Activated T-helper 17 cell treated with anti-CD3 and anti-CD28 coated beads, Interleukin-2, amount 50 U/mL, for 72 hours (primary cell): Measurements from ENCODE around the gene ADAMTS6. TPM values are rescaled to one million over a fixed set of nuclear protein-coding genes. Genes with fewer than 3 reads are reported as not detected.
"Not testable (repeated sequence)": the region's sequence is repeated elsewhere in the genome, so short reads cannot be mapped to it uniquely, and the experiment has no call there.

Experiments used
- ATAC-seq: fragments of 150-1000 bp; cut with Tn5 transposase; replicated peaks from 2 replicates; pipeline ENCODE4 v1.10.0; 2021; ENCODE audit warnings: mild to moderate bottlenecking, moderate library complexity
- H3K27ac Mint-ChIP-seq: one replicate; pipeline ENCODE4 v1.8.0; 2022; ENCODE audit warnings: mixed read lengths
- H3K27me3 Mint-ChIP-seq: one replicate; pipeline ENCODE4 v1.8.0; 2022; ENCODE audit warnings: mixed read lengths
- H3K36me3 Mint-ChIP-seq: one replicate; pipeline ENCODE4 v1.8.0; 2022; ENCODE audit warnings: low read depth, mild to moderate bottlenecking, mixed read lengths
- H3K4me1 Mint-ChIP-seq: one replicate; pipeline ENCODE4 v1.8.0; 2022; ENCODE audit warnings: mixed read lengths
- H3K4me3 Mint-ChIP-seq: one replicate; pipeline ENCODE4 v1.8.0; 2022; ENCODE audit warnings: mild to moderate bottlenecking, mixed read lengths
- H3K9me3 Mint-ChIP-seq: one replicate; pipeline ENCODE4 v1.8.0; 2022; ENCODE audit warnings: mixed read lengths
- total RNA-seq, 2 donors: library from RNA; stranded (reverse); gene quantifications; one replicate each; pipeline ENCODE4 v1.2.3, GENCODE V29; 2022

The ADAMTS6 gene
- total RNA-seq, 2 donors from 2014 or later, result 1.2 to 1.4 TPM

DNA sequence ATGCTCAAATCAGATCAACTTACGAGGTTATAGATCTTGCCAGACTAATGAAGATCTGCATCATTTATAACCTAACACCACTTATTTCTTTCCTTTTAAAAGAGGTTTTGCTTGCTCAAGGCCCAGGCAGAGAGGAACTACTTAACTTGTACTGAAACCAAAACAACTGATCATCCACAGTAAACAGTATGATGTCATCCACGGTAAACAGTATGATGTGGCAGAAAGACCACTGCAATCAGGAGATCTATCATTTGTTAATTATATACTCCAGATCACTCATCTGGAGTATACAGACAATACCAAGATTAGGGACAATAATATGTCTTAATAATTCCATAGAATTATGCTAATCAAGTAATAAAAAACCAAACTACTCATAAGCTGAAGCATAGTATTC lies 116.8 kb downstream of the ADAMTS6 start:
- Mint-ChIP-seq H3K36me3 (no peaks in the 10 kb centered on the region), H3K27ac (no peak overlapping the region), H3K4me3 (no peak overlapping the region), H3K9me3 (no peaks in the 10 kb centered on the region), H3K4me1 (no peaks in the 10 kb centered on the region), H3K27me3 (peaks cover 2% of the 10 kb centered on the region)
- no peak for ATAC-seq

DNA sequence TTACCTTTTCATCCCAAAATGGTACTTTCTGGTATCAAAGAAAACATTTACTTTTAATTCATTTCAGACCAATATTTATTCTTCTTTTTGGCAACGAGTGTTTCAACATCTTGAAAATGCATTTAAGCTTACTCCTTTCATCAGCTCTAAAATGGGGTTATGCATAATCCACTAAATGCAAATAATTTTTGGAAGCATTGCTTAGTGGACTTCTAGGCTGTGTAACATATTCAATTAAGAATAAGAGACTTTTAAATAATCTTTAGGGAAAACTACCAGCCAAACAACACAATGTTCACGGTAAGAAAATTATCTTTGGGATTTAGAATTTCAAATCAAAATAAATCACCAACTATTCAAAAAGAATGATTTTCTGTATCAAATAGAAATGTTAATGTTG lies 118.2 kb downstream of the ADAMTS6 start:
- H3K36me3 Mint-ChIP-seq, result no peaks in the 10 kb centered on the region
- no peak overlapping the region for H3K27ac Mint-ChIP-seq
- no peak for ATAC-seq
- H3K27me3 Mint-ChIP-seq, result peaks cover 10% of the 10 kb centered on the region
- H3K4me1 Mint-ChIP-seq, result no peaks in the 10 kb centered on the region
- no peak overlapping the region for H3K4me3 Mint-ChIP-seq
- no peaks in the 10 kb centered on the region for H3K9me3 Mint-ChIP-seq

DNA sequence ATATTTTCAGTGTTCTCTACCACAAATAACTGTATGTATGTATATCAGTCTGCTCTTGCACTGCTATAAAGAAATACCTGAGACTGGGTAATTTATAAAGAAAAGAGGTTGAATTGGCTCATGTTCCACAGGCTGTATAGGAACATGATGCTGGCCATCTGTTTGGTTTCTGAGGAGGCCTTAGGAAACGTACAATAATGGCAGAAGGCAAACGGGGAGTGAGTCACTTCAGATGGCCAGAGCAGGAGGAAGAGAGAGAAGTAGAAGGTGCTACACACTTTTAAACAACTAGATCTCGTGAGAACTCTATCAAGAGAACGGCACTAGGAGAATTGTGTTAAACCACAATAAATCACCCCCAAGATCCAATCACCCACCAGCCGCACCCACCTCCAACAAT lies 121.7 kb downstream of the ADAMTS6 start:
- peaks cover 10% of the 10 kb centered on the region for H3K27me3 Mint-ChIP-seq
- no peaks in the 10 kb centered on the region for H3K4me1 Mint-ChIP-seq
- no peak for ATAC-seq
- no peaks in the 10 kb centered on the region for H3K36me3 Mint-ChIP-seq
- no peak overlapping the region for H3K4me3 Mint-ChIP-seq
- no peaks in the 10 kb centered on the region for H3K9me3 Mint-ChIP-seq
- no peak overlapping the region for H3K27ac Mint-ChIP-seq

DNA sequence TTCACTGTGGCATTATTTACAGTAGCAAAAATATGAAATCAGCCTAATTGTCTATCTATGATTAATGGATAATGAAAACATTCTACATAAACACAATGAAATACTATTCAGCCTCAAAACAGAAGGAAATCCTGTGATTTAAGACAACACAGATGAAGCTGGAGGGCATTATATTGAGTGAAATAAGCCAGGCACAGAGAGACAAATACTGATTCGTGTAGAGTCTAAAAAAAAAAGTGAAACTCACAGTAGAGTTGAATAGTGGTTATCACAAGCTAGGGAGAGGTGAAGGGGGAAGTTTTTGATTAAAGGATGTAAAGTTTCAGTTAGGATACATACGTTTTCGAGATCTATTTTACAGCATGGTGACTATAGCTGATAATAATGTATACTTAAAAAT lies 122.2 kb downstream of the ADAMTS6 start:
- H3K4me1 Mint-ChIP-seq, result no peaks in the 10 kb centered on the region
- H3K27me3 Mint-ChIP-seq, result peaks cover 10% of the 10 kb centered on the region
- no peak overlapping the region for H3K4me3 Mint-ChIP-seq
- H3K27ac Mint-ChIP-seq, result no peak overlapping the region
- H3K9me3 Mint-ChIP-seq, result no peaks in the 10 kb centered on the region
- no peak for ATAC-seq
- H3K36me3 Mint-ChIP-seq, result no peaks in the 10 kb centered on the region

DNA sequence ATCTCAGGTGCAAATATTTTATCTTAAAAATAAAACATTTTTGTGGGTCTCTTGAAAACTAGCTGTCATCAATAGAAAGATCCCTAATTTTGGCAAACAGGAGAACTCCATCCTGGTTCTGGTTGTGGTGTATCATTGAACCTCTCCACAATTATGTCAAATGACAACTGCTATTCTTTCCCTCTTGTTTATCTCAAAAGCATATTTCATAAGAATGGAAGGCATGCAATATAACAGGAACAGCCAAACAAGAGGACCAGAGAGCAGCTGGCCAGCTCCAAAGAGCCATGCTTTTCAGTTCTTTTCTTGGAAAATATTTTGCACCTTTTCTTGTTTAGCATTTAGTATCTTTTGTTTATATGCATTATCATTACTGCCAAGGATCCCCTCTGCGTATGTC lies 125.4 kb downstream of the ADAMTS6 start:
- Mint-ChIP-seq H3K4me1 (no peaks in the 10 kb centered on the region), H3K9me3 (no peaks in the 10 kb centered on the region), H3K27ac (no peak overlapping the region), H3K27me3 (peaks cover 10% of the 10 kb centered on the region), H3K4me3 (no peak overlapping the region), H3K36me3 (no peaks in the 10 kb centered on the region)
- no peak for ATAC-seq

DNA sequence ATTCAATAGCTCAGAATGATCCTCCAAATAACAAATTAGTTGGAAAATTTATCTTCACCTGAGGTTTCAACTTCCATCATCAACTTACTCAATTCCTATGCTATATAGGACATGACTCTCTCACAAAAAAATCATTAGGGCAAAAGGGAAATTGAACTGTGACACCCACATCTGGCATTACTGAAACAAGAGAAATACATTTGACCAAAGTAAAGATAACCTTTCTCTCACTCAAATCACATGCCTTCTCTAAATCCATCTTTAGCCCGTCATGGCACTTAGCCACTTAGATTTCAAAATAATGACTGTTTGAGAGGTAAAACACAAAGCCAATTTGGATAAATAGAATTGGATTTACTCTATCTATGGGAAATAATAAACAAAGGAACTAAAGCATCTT lies 126.4 kb downstream of the ADAMTS6 start:
- Mint-ChIP-seq H3K36me3 (no peaks in the 10 kb centered on the region), H3K9me3 (no peaks in the 10 kb centered on the region), H3K27ac (no peak overlapping the region), H3K4me3 (no peak overlapping the region), H3K27me3 (peaks cover 10% of the 10 kb centered on the region), H3K4me1 (no peaks in the 10 kb centered on the region)
- no peak for ATAC-seq

DNA sequence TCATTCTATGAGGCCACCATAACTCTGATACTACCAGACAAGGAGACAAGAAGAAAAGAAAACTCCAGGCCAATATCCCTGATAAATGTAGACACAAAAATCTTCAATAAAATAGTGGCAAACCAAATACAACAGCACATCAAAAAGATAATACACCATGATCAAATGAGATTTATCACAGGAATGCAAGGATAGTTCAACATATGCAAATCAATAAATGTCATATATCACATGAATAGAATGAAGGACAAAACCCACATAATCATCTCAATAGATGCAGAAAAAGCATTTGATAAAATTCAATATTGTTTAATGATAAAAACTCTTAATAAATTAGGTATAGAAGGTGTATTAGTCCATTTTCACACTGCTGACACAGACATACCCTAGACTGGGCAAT lies 139.9 kb downstream of the ADAMTS6 start:
- ATAC-seq, result no peak
- Mint-ChIP-seq H3K36me3 (no peaks in the 10 kb centered on the region), H3K4me3 (no peak overlapping the region), H3K4me1 (no peaks in the 10 kb centered on the region), H3K27ac (no peak overlapping the region), H3K27me3 (no peaks in the 10 kb centered on the region), H3K9me3 (peaks cover 22% of the 10 kb centered on the region)

DNA sequence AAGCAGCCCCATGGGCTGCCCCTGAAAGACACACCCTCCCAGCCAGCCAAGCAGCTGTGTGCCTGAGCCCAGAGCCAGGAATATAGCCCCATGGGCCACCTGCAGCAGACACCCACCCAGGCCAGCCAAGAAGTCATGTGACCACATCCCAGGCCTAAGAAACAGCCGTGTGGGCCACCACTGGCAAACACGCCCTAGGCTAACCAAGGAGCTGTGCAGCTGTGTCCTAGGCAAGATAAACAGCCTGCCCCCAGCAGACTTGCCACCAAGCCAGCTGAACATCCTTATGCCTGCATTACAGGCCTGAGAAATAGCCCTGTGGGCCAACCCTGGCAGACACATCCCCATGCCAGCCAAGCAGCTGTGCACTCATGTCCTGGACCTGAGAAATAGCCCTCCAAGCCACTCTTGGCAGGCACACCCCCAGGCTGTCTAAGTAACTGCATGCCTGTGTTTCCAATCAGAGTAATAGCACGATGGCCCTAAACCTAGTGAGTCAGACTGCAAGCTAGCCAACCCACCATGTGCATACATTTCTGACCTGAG lies 143.0 kb downstream of the ADAMTS6 start:
- Mint-ChIP-seq H3K4me3 (no peak overlapping the region), H3K27me3 (peaks cover 3% of the 10 kb centered on the region), H3K4me1 (no peaks in the 10 kb centered on the region), H3K9me3 (peaks cover 22% of the 10 kb centered on the region), H3K27ac (no peak overlapping the region), H3K36me3 (no peaks in the 10 kb centered on the region)
- no peak for ATAC-seq

DNA sequence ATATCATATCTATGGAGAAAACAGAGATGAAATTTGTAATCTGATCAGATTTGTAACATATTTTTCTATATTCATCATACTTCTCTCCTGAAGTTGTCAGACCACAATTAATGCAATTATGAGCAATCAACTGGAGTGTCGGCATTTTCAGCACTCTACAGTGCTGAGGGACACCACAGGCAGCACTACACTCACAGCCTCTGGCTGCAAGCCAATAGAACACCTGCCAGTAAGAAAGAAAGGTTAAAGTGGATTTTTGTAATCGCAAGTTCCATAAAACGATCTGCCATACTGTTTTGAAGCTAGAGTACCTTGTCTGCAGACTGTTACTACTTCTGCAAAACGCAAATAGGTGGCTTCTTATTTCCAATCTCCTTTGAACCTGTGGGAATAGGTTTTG lies 147.6 kb downstream of the ADAMTS6 start:
- no peaks in the 10 kb centered on the region for H3K4me1 Mint-ChIP-seq
- no peak for ATAC-seq
- no peak overlapping the region for H3K27ac Mint-ChIP-seq

DNA sequence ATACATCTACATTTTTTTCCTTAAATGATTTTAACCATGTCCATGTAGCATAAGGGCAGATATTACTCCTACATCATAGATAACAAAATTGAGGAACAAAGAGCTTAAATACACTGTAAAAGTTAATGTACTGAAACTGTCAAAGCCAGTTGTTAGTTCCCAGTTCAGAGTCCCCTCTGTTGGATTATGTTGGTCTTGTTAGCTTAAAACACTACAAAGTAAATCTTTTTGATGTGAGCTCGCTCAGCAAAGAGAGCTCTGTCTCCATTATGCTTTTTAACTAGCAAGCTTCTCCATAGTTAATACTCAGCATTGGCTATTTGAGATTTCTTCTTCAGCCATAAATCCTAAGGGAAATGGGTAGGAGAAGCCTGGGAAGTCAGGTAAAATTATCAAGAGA lies 149.1 kb downstream of the ADAMTS6 start:
- no peak for ATAC-seq
- Mint-ChIP-seq H3K9me3 (no peaks in the 10 kb centered on the region), H3K27me3 (peaks cover 3% of the 10 kb centered on the region), H3K27ac (no peak overlapping the region), H3K4me1 (no peaks in the 10 kb centered on the region), H3K36me3 (no peaks in the 10 kb centered on the region), H3K4me3 (no peak overlapping the region)

More for the DNA sequence above, 147.6 kb downstream of the ADAMTS6 start:
- Mint-ChIP-seq H3K9me3 (no peaks in the 10 kb centered on the region), H3K27me3 (peaks cover 3% of the 10 kb centered on the region), H3K4me3 (no peak overlapping the region), H3K36me3 (no peaks in the 10 kb centered on the region)

DNA sequence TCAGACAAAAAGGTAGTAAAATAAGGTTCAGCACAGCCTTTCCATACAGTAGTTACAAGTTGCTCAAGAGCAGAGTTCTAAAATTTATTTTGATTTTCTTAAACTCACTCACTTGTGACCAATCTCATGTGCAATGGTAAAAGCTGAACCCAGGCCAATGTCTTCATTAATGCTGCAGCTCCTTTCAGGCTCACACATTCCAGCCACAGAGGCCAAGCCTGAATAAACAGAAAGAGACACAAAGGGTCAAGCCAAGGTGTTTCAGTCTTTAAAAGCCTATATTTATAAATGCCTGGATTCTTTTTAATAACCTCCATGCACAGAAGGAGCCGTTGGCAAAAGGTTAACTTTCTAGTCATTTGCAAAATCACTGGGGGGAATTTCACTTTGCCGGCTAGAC lies 152.5 kb downstream of the ADAMTS6 start:
- no peaks in the 10 kb centered on the region for H3K9me3 Mint-ChIP-seq
- H3K27ac Mint-ChIP-seq, result no peak overlapping the region
- H3K36me3 Mint-ChIP-seq, result no peaks in the 10 kb centered on the region
- H3K4me1 Mint-ChIP-seq, result no peaks in the 10 kb centered on the region
- H3K4me3 Mint-ChIP-seq, result no peak overlapping the region
- peaks cover 2% of the 10 kb centered on the region for H3K27me3 Mint-ChIP-seq
- ATAC-seq, result no peak

DNA sequence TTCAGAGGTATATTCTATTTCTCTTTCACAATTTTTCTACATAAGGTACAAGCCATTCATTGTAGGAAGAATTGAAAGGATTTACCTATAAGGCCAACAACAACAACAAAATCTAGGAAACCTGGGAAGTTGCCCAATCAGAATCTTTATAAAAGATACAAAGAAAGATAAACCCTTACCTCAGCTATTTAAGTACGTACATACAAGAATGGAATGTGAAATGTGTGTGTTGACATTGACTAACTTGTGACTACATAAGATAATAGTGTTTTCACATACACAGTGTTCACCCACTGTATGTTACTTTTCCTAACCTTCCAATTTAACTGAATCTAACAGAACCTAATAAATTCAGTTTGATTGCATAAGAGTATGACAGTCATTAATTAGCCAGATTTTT lies 154.1 kb downstream of the ADAMTS6 start:
- H3K27ac Mint-ChIP-seq, result no peak overlapping the region
- ATAC-seq, result no peak
- no peaks in the 10 kb centered on the region for H3K9me3 Mint-ChIP-seq
- H3K36me3 Mint-ChIP-seq, result no peaks in the 10 kb centered on the region
- no peaks in the 10 kb centered on the region for H3K27me3 Mint-ChIP-seq
- H3K4me1 Mint-ChIP-seq, result no peaks in the 10 kb centered on the region
- H3K4me3 Mint-ChIP-seq, result no peak overlapping the region

DNA sequence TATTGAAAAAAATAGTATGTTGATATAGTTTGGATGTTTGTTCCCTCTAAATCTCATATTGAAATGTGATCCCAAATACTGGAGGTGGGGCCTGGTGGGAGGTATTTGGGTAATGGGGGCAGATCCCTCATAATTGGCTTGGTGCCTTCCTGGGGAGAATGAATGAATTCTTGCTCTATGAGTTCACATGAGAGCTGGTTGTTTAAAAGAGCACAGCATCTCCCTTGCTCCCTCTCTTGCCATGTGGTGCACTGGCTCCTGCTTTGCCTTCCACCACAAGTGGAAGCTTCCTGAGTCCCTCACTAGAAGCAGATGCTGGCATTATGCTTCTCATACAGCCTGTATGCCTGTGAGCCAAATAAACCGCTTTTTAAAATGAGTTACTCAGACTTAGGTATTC lies 154.8 kb downstream of the ADAMTS6 start:
- Mint-ChIP-seq H3K4me1 (no peaks in the 10 kb centered on the region), H3K27me3 (no peaks in the 10 kb centered on the region), H3K4me3 (no peak overlapping the region), H3K36me3 (no peaks in the 10 kb centered on the region), H3K27ac (no peak overlapping the region), H3K9me3 (no peaks in the 10 kb centered on the region)
- ATAC-seq, result no peak

DNA sequence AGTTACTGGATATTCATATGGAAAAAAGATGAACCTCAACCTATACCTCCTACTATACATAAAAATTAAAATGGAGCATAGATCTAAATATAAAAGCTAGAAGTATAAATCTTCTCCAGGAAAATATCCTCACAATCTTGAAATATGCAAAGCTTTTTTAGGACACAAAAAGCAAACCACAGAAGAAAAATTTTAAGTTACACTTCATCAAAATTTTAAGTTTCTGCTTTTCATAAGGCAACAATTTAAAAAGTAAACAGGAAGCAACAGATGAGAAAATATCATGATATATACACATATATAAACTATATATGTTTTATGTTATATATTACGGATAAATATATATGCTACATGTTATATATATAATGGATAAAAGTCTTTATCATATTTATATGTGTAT lies 157.5 kb downstream of the ADAMTS6 start:
- Mint-ChIP-seq H3K36me3 (no peaks in the 10 kb centered on the region), H3K27me3 (no peaks in the 10 kb centered on the region), H3K4me3 (no peak overlapping the region), H3K9me3 (peaks cover 4% of the 10 kb centered on the region), H3K27ac (no peak overlapping the region), H3K4me1 (no peaks in the 10 kb centered on the region)
- ATAC-seq, result no peak

DNA sequence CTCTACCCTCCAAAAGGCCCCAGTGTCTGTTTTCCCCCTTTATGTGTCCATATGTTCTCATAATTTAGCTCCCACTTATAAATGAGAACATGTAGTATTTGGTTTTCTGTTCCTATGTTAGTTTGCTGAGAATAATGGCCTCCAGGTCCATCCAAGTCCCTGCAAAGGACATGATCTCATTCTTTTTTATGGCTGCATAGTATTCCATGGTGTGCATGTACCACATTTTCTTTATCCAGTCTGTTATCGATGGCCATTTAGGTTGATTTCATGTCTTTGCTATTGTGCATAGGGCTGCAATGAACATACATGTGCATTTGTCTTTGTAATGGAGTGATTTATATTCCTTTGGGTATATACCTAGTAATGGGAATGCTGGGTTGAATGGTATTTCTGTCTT lies 161.0 kb downstream of the ADAMTS6 start:
- H3K36me3 Mint-ChIP-seq, H3K27ac Mint-ChIP-seq, H3K4me1 Mint-ChIP-seq, ATAC-seq, H3K4me3 Mint-ChIP-seq, H3K9me3 Mint-ChIP-seq, H3K27me3 Mint-ChIP-seq: not testable (repeated sequence)

DNA sequence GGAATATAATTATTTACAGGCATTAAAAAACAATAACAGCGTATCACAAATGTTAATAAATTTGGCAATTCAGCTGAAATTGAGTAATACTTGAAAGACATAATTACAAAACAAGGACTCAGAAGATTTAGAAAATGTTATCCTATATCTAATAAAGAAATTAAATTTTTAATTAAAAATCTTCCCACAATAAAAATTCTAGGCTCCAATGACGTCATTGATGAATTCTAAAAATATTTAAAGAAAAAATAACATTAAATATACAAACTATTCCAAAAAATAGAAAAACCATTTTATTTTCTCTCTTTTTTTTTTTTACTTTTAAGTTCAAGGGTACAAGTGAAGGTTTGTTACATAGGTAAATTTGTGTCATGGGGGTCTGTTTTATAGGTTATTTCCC lies 161.5 kb downstream of the ADAMTS6 start:
- H3K27ac Mint-ChIP-seq, result no peak overlapping the region
- ATAC-seq, result no peak
- H3K4me3 Mint-ChIP-seq, result no peak overlapping the region
- H3K27me3 Mint-ChIP-seq, result no peaks in the 10 kb centered on the region
- H3K9me3 Mint-ChIP-seq, result peaks cover 4% of the 10 kb centered on the region
- H3K36me3 Mint-ChIP-seq, result no peaks in the 10 kb centered on the region
- H3K4me1 Mint-ChIP-seq, result no peaks in the 10 kb centered on the region
